Glomerular endothelial cell (primary cell): Measurements from ENCODE around the gene ALG9. TPM values are rescaled to one million over a fixed set of nuclear protein-coding genes. Genes with fewer than 3 reads are reported as not detected.

ENCODE experiments used
- DNase-seq: peaks from one replicate; pipeline ENCODE4 v3.0.0-alpha.2; 2011; ENCODE audit warnings: low read depth, low spot score; ENCODE audit errors: extremely low read depth
- total RNA-seq: library from RNA; depleted of rRNA; stranded (reverse); fragments of >200 nt; gene quantifications from 2 replicates; pipeline ENCODE4 v1.2.3, GENCODE V29; 2015

Gene ALG9
- total RNA-seq, 1 donor from 2014 or later = 22.7 TPM

DNA sequence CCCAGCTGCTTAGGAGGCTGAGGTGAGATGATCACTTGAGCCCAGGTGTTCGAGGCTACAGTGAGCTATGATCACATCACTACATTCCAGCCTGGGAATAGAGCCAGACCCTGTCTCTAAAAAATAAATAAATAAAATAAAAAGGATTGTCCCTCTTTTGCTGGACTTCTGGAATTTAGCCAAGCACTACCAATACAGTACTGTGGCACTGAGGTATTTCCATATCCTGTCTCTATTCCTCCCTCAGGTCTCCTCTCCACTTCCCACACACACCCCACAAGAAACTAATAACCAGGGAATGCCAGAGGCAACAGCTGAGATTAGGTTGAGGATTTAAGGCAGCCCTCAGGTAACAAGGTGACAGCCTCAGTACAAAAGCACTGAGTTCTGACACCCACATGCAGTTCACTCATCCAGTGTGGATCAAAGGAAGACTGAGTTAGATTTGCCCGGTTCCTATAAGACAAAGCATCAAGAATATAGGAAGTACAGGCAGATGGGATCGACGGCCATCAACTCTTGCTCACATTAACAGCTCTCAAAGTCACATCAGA lies 100.7 kb downstream of the ALG9 start:
- no peak for DNase-seq

DNA sequence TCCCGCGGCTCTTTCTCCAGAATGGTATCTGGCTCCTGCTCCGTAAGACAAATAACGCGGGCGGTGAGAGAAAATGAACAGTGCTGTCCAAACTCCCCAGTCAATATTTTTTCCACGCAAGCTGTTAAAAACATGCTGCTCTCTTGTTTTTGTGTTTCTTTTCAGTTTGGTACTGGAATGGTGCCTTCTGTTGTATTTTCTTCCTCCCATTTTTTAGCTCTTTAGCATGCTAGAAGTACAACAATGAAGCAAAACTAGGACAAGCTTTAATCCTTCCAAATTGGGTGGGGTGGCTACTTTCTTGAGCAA lies 104.6 kb downstream of the ALG9 start:
- DNase-seq = no peak

DNA sequence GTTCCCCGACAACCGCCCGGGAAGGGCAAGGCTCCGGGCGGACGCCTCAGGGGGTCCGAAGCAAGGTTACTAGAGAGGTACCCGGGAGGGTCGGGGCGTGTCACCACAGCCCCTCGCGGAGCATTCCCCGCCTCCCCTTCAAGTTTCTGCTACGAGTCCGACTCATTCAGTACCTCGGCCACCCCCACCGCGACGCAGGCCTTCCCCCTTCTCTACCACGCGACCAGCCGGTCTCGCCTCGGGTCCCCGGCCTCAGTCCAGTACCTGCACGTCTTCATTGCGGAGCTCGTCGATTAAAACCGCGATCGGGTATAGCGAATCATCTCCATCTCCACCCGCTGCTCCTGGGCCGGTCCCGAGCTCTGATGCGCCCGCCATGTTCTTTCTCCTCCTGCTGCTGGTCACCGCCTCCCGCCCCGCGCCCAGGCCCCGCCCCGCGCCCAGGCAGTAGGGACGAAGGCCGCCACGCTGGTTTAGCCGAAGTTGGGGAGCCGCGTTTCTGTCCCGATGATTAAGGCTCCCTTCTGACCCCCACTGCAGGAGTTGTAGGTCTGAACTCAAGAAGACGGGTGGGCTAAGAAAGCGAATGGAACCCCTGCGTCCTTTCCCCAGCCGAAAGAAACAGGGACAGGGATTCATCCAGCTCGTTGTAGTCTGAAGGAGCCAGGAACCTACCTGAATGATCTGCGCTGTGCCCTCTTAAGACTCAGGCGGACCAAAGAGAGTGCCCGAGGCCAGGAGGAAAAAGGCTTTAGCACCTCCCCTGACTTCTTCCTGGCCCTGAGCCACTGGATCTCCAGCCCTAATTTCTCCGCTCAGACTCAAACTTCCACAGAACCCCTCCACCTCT lies 105.2 kb downstream of the ALG9 start, which contains the start of gene PPP2R1B:
TSS of gene PPP2R1B (minus strand) at position 406 of the 850 bp plus-strand sequence. CDS start at position 378, 28 bp downstream.
- no peak for DNase-seq

DNA sequence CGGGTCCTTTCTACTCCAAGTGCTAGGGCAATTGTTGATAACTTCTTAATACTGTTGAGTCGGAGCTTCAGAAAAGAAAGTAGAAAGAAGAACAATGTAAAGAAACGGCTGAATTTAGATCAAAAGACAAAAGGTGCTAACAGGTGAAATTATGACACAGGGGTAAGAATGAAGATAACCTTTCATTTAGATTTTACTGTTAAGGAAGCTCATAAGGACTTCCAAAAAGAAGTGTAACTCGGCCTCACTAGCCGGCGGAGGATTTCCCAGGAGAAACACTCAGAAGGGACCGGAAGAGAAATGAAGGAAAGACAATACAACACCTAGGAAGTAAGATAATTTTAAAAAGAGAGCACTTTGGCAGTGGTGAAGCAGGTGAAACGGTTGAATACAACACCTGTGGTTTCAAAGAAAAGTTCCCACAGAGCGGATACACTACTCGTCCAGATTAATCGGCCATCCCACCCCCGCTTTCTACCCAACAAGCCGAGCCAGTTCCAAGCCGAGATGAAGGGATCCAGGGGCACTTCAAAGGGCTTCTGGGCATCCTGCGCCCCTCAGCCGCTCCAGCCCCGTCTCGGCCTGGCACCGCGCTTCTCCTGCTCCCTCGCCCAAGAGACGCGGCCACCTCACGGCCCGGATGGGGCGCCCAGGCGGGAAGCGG lies 105.9 kb downstream of the ALG9 start:
- no peak for DNase-seq

DNA sequence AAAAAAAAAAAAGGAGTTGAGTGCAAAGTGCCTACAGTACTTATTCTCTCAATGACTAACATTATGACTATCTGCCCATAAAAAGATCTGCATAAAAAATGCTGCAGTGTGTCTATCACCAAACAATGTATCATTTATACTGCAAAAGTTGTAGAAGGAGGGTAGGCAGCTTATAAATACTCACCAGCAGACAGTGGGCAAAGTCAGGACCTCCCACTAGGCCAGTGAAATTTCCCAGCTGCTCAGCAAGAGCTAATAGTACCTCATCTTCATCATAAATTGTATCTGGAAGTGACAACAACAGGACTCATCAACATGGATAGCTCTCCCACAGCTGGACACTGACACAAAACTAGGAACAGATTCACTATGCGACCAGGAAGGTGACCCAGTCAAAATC lies 106.8 kb downstream of the ALG9 start:
- DNase-seq = no peak

DNA sequence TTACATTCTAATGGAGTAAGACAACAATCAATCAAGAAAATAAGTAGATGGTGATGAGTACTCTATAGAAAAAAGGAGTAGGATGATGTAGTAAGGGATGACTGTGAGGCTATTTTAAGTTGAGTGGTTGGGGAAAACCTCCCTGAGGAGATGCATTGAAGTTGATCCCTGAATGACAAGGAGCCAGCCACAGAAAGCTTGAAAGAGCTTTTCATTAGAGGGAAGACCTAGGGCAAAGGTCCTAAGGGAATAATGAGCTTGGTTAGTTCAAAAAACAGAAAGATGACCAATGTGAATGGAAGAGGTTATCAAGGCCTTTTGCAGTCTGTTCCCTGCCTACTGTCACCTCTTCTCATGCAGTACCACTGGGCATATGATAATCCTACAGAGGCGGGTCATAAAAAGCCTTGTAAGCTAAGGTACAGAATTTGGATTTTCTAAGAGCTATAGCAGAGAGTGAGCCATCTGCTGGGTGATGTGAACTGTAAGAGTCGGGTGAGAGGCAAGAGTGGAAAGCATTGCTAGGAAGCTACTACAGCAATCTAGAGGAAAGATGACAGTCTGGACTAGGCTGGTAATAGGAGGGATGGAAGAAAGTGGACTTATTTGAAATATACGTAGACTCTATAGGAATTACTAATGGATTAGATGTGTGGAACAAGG lies 108.3 kb downstream of the ALG9 start:
- DNase-seq = no peak

DNA sequence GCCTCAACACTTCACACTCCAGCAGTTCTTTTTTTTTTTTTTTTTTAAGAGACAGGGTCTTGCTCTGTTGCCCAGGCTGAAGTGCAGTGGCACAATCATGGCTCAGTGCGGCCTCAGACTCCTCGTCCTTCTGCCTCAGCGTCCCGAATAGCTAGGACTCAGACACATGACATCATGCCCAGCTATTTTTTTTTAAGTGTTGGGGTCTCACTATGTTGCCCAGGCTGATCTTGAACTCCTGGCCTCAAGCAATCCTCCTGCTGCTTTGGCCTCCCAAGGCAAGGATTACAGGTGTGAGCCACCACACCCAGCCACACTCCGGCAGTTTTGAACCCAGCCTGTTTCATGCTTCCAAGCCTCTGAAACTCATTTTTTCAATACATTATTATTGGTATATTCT lies 108.9 kb downstream of the ALG9 start:
- DNase-seq = no peak

DNA sequence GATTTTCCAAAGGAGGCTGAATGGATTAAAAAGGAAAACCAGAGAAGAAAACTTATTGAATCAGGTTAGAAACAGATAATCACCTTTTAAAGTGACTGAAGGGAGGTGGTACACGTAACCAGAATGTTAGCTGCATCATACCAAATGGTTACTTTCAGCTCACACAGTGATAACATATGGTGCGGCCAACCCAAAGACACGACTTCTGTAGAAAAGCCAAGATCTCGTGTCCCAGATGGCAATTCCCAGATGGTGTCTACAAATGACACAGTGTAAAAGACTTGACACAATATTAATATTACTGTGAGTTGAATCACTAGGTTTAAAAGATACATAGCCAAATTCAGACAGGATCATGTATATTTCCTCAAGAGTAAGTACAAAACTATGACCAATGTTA lies 110.3 kb downstream of the ALG9 start:
- DNase-seq = no peak

DNA sequence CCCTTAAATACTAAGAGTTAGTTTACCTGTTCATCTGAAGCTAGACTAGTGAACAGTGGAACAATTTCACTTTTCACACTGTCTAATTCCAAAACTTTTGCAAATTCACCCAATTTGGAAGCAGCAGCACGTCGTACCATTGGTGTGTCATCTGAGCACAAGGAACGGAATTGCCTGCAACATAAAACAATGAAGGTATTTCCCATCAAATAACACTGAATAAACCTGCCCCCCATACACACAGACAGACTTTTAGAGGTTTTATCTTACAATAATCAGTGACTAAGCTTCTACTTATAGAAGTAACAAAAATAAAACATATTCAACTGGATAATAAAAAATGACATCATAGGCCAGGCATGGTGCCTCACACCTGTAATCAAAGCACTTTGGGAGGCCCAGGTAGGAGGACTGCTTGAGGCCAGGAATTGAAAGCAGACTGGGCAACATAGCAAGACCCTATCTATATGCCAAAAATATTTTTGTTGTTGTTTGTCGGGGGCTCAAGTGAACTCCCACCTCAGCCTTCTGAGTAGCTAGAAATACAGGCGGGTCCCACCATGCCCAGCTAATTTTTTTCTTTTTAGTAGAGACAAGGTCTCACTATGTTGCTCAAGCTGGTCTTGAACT lies 111.5 kb downstream of the ALG9 start:
- DNase-seq = no peak

DNA sequence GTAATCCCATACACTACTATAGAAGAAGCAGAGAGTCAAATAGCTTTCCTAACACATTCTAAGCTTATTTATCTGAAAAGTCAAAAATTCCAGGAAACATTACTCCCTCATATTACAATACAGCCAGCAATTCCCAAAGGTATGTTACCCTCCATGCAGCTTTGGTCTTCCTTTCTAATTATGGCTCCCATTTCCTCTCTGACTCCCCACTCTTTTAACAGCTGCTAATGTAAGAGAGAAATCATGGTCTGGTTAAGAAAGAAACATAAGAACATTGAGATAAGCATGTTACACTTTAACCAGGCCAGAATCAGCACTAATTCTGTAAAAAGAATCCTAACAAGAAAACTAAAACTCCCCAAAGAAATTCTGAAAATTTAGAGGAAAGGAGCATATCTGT lies 112.0 kb downstream of the ALG9 start:
- no peak for DNase-seq

DNA sequence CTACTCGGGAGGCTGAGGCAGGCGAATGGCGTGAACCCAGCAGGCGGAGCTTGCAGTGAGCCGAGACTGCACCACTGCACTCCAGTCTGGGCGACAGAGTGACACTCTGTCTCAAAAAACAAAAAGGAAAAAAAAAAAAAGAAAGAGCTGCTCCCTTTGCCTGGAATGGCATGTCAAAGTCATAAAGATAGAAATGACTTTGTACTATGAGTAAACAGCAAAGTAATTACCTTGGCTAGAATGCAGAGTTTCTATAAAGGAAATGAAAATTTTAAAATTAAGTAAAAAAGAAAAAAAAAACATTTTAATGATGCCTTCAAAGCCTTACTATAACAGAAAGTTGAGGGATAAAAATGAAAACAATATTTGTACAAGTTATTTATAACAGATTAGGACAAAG lies 115.3 kb downstream of the ALG9 start:
- DNase-seq = no peak

DNA sequence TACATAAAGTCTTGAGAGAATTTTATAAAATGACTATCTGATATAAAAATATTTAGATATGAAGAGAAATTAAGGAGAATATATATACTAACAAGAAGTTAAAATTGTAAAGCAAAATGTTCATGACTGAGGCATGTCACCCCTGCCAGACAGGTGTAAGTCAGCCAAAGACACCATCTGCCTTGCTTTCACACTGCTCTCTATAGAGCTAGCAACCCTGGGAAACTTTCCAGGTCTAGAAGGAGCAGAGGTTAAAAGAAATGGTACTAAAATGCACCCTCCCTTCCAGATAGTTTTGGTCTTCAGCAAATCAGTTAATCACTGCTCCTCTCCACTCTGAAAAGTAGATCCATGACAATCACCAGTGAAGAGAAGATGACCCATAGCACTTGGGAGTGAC lies 121.7 kb downstream of the ALG9 start:
- DNase-seq = no peak

DNA sequence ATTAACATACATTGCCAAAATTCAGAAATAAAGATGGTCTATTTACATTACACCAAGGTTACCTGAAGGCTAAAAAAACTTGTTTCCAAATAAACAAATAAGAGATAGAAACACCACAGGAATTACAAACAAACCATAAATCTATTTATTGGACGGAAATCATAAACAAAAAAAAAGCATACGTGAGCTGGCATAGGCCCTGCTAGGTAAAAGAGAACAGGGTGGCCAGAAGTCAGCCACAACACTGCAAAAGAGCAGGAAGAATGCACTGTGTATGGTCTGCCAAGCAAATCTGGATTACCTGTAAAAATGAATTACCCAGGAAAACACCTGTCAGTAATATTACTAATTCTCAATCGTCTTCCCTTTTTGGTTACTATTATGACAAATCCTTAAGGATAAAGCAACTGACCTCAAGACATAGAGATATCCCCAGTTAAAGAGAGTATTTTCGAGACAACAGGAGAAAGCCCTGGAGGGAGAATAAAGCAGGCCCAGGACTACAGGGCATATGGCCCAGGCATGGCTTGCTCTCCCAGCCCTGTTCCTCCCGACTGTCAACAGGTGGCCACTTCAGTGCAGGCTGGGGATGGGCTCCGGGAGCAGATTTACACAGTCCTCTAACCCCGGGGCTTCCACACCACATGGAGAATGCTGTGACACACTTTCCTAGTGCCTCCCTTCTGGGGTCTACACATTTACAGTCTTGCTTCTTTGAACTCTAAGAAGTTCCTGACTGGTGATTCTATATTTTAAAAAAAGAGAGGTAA lies 123.2 kb downstream of the ALG9 start:
- DNase-seq = no peak

DNA sequence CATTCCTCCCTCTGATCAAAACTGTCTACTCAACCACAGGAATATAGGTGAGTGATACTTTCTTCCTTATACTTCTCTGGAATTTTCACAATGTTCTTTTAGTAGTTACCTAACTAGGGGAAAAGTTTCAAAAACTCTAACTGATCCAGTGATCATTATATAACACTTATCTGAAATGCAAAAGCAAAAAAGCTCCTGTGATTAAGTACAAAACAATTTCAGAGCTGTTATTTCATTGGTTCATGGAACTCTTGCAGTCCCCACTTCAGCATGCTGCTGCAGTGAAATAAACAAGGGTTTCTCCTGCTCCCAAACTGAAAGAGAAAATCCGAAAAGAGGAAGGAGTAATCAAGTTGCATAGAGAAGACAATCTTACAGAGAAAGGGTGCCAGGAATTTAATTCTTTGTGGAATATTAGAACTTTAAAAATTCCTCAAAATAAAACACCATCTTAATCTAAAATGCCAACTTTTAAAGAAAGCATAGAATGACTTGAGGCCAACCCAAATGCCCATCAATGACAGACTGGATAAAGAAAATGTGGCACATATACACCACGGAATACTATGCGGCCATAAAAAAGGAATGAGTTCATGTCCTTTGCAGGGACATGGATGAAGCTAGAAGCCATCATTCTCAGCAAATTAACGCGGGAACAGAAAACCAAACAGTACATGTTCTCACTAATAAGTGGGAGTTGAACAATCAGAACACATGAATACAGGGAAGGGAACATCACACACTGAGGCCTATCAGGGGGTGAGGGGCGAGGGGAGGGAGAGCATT lies 125.5 kb downstream of the ALG9 start:
- DNase-seq = no peak

DNA sequence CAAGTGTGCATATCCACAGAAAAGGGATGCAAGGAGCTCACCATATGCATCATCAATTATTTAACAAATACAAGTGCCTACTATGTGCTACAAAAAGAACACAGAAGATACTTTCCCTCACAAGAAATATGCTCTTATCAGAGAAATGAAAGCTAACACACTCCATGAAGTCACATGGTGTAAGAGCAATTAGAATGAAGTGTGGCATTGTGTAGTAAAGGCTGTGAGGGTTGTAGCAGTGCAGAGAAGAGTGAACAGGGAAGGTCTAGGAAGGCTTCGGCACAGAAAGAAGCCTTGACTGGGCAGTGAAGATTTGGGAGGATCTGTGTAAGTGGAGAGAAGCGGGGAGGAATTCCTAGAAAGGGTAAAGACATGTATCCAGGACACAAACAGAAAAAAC lies 127.7 kb downstream of the ALG9 start:
- no peak for DNase-seq

DNA sequence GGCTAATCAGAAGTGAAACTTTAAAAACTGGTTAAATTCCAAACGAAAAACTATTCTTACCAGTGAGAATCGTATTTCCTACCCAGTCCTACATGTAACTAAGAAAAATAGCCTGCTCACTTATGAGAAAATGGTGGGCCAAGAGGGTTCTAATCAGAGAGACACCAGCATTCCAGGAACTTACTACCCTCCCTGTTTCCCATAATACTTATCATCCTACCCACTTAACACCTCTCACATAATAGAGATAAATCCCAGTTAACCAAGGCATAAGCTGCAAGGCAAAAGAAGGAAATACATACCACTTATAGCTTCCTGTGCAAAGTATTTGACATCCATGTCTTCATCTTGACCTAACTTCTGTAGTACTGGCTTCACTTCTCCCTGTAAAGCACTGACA lies 129.6 kb downstream of the ALG9 start:
- no peak for DNase-seq

DNA sequence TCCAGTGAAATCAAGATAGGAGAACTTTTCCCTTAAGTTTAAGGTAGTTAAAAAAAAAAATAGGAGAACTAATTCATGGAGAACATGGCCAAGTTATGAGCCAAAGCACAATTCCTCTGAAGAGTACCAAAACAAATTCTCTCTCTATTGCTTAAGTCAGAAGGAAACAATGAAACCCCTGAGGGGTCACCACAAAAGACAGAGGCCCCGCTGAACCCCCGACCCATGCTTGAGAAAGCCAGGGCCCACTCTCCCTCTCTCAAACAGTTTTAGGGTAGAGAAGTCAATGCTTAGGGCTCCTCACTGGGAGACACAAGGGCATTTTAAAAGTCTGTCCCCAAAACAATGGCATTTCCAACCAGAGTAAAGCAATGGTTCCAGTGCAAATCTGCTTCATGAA lies 132.1 kb downstream of the ALG9 start:
- no peak for DNase-seq

DNA sequence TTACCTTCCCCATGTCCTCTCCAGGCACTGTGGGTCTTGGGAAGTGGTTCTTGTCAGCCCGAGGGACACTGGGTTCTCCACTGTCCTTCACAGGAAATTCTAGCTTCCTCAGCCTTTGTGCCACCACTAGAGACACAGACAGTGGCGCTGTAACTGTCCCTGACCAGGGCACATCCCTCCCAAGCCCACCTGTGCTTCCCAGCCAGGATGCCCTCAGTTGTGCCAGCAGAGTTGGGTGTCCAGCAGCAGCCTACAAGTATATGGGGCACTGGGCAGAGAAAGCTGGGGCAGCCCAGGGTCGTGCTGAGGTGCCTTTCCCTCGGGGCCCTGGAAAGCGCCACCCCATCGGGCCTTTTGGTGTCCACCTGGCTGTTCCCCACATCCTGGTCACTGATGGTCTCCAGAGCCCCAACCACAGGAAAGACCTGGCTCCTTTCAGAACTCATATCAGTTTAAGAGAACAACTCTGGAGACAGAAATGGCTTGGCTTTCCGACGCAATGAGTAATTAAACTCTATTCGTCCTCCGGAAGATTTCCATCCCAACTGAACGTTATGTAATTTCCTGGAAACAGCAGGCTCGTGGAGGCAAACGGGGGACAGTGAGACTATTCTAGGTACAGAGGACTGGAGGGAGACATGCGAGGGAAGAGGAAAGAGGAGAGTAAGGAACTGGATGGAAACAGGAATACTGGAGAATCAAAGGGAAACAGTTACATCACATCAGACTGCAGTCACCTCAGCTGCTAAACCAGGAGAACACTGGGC lies 133.8 kb downstream of the ALG9 start:
- DNase-seq = no peak
